HG03025 (cell line): ENCODE data around the gene FGF12.
"Not testable (repeated sequence)": the region's sequence is repeated elsewhere in the genome, so short reads cannot be mapped to it uniquely, and the experiment has no call there.

Experiments used
- ATAC-seq: cut with Tn5 transposase; IDR thresholded peaks from one replicate; pipeline ENCODE4 v1.9.1; 2021; ENCODE audit warnings: mild to moderate bottlenecking, moderate library complexity; ENCODE audit not compliant: unreplicated experiment, low FRiP score

Gene FGF12

GRCh38 chr3:192607798-192608197 is 119.5 kb downstream of the FGF12 start:
- ATAC-seq, result no peak

GRCh38 chr3:192597913-192598312 is 129.4 kb downstream of the FGF12 start:
- ATAC-seq, result no peak

- ATAC-seq, result no peak
These were observed 129.8 kb downstream of the FGF12 start for GRCh38 chr3:192597506-192597905.

GRCh38 chr3:192578729-192579128 is 148.6 kb downstream of the FGF12 start:
- no peak for ATAC-seq

- ATAC-seq, result no peak
These were observed 149.5 kb downstream of the FGF12 start for GRCh38 chr3:192577811-192578210.

- ATAC-seq, result no peak
These were observed 150.1 kb downstream of the FGF12 start for GRCh38 chr3:192577271-192577670.

- not testable (repeated sequence) for ATAC-seq
These were observed 150.6 kb downstream of the FGF12 start for GRCh38 chr3:192576704-192577103.

GRCh38 chr3:192575879-192576506 is 151.3 kb downstream of the FGF12 start:
- ATAC-seq, result no peak

GRCh38 chr3:192573240-192573639 is 154.1 kb downstream of the FGF12 start:
- no peak for ATAC-seq

GRCh38 chr3:192570821-192571791 is 156.2 kb downstream of the FGF12 start:
- ATAC-seq, result no peak

- no peak for ATAC-seq
These were observed 157.0 kb downstream of the FGF12 start for GRCh38 chr3:192570315-192570714.

- ATAC-seq, result peak; percentile 68
These were observed 160.5 kb downstream of the FGF12 start for GRCh38 chr3:192566706-192567290.

- no peak for ATAC-seq
These were observed 162.7 kb downstream of the FGF12 start for GRCh38 chr3:192564611-192565010.

- ATAC-seq, result no peak
These were observed 163.9 kb downstream of the FGF12 start for GRCh38 chr3:192563417-192563816.

- no peak for ATAC-seq
These were observed 173.6 kb downstream of the FGF12 start for GRCh38 chr3:192553707-192554106.

- no peak for ATAC-seq
These were observed 177.0 kb downstream of the FGF12 start for GRCh38 chr3:192550356-192550755.

GRCh38 chr3:192545333-192545732 is 182.0 kb downstream of the FGF12 start:
- no peak for ATAC-seq

- no peak for ATAC-seq
These were observed 184.2 kb downstream of the FGF12 start for GRCh38 chr3:192543163-192543562.

- ATAC-seq, result no peak
These were observed 210.5 kb downstream of the FGF12 start for GRCh38 chr3:192516820-192517219.

- no peak for ATAC-seq
These were observed 211.7 kb downstream of the FGF12 start for GRCh38 chr3:192515664-192516045.
